ENCODE data around the gene CD59. TPM values are rescaled to one million over a fixed set of nuclear protein-coding genes. Genes with fewer than 3 reads are reported as not detected.

CD59 gene
- total and polyA plus RNA-seq, 10 of the 15 experiments (the other 5 are each of a cell fraction or from before 2014, with no cell fraction given): 55.5 to 256 (median 181) TPM

GRCh38 chr11:33698921-33699320 lies 37.3 kb downstream of the CD59 start:
- WGBS (ENCODE audit: insufficient coverage, insufficient replicate concordance, low lambda C conversion rate, missing lambda C conversion rate): 80% methylated on average over 5 of the region's 5 CpGs
- DNase-seq (ENCODE audit: low read depth, low spot score) (no peak), ATAC-seq (no peak), FAIRE-seq (no peak)
- no peak for TF ChIP-seq CUX1 (IDR thresholded peaks at IDR 0.05; ENCODE audit: insufficient replicate concordance, low read depth, low read length)
- TF ChIP-seq DPF2 (IDR thresholded peaks at IDR 0.05): no peak
- no peak for TF ChIP-seq ZBED1 (IDR thresholded peaks at IDR 0.05; ENCODE audit: borderline replicate concordance)
- no peak for TF ChIP-seq ESRRA (IDR thresholded peaks at IDR 0.05; ENCODE audit: low read length)
- no peak for TF ChIP-seq SIX5 (IDR thresholded peaks at IDR 0.05; ENCODE audit: low read depth, low read length, severe bottlenecking)
- TF ChIP-seq PKNOX1 (IDR thresholded peaks at IDR 0.05): no peak
- no peak for TF ChIP-seq BHLHE40 (IDR thresholded peaks at IDR 0.05; ENCODE audit: borderline replicate concordance in 1 of 2, low read depth in 2 of 2, low read length in 1 of 2)
- Histone ChIP-seq H2AFZ (ENCODE audit: control insufficient read depth, low read depth, low read length) (no peak overlapping the region), H3K4me3 (no peak overlapping the region), H3K4me2 (ENCODE audit: control insufficient read depth, insufficient read depth) (no peak overlapping the region), H3K27me3 (replicated peaks in 1 of 2; ENCODE audit: control insufficient read depth in 2 of 2, insufficient read depth in 2 of 2, low read length in 1 of 2) (no peaks in the 10 kb centered on the region), H4K20me1 (ENCODE audit: control insufficient read depth, insufficient read depth) (no peaks in the 10 kb centered on the region), H3K9ac (ENCODE audit: control insufficient read depth, insufficient read depth, low read length) (no peak overlapping the region), H3K36me3 (ENCODE audit: control insufficient read depth in 2 of 2, insufficient read depth in 2 of 2, low read length in 1 of 2) (no peaks in the 10 kb centered on the region; a peak in 1 of 4 replicates), H3K79me2 (ENCODE audit: control insufficient read depth, insufficient read depth, low read length) (no peaks in the 10 kb centered on the region), H3K27ac (ENCODE audit: control insufficient read depth, insufficient read depth) (no peak overlapping the region), H3K9me3 (replicated peaks; ENCODE audit: control insufficient read depth, insufficient read depth, low read length) (no peaks in the 10 kb centered on the region), H3K4me1 (ENCODE audit: control insufficient read depth, insufficient read depth, low read length) (peaks cover 12% of the 10 kb centered on the region)
- ChIA-PET CTCF (no interaction called here), RAD21 (ENCODE audit: unreplicated experiment) (no interaction called here), POLR2A (no interaction called here), SMC1A (ENCODE audit: uncharacterized antibody, unreplicated experiment) (no interaction called here)
- BruUV-seq (replicated peaks): no TSS peak
- intact Hi-C loops (cut with micrococcal nuclease; ENCODE audit: unreplicated experiment): no loop called here
- in situ Hi-C loops (cut with MboI): no loop called here
